MM.1S (cell line): ENCODE data around the gene TNIK.

Experiments
- DNase-seq: peaks from one replicate; pipeline ENCODE4 v3.0.0-alpha.2; 2015
- H2AFZ ChIP-seq: fragments of 300-600 bp; sonication (generic); 2 replicates; pipeline ENCODE4 v1.6.0; 2016; ENCODE audit warnings: antibody characterized with exemption, low read length
- H3F3A ChIP-seq: fragments of 300-600 bp; sonication (generic); 2 replicates; pipeline ENCODE4 v1.6.1; 2016; ENCODE audit warnings: mild to moderate bottlenecking, antibody characterized with exemption, low read length, moderate library complexity, mixed read lengths; ENCODE audit not compliant: insufficient read depth
- H3K27ac ChIP-seq: fragments of 300-600 bp; sonication (generic); 2 replicates; pipeline ENCODE4 v1.5.1; 2016; ENCODE audit warnings: mild to moderate bottlenecking, low read length
- H3K27me3 ChIP-seq: fragments of 300-600 bp; sonication (generic); replicated peaks from 2 replicates; pipeline ENCODE4 v1.6.0; 2016; ENCODE audit warnings: low read length; ENCODE audit not compliant: insufficient read depth
- H3K36me3 ChIP-seq: fragments of 300-600 bp; sonication (generic); replicated peaks from 2 replicates; pipeline ENCODE4 v1.6.1; 2016; ENCODE audit warnings: mild to moderate bottlenecking, low read length, mixed read lengths; ENCODE audit not compliant: insufficient read depth
- H3K4me1 ChIP-seq: fragments of 300-600 bp; sonication (generic); 2 replicates; pipeline ENCODE4 v1.6.1; 2016; ENCODE audit warnings: low read length, mixed read lengths
- H3K4me2 ChIP-seq: fragments of 300-600 bp; sonication (generic); 2 replicates; pipeline ENCODE4 v1.6.0; 2016; ENCODE audit warnings: low read depth, low read length
- H3K4me3 ChIP-seq: fragments of 300-600 bp; sonication (generic); 2 replicates; pipeline ENCODE4 v1.5.1; 2016; ENCODE audit warnings: low read length, mixed read lengths
- H3K79me2 ChIP-seq: fragments of 300-600 bp; sonication (generic); 2 replicates; pipeline ENCODE4 v1.6.1; 2016; ENCODE audit warnings: mixed run types, low read length, mixed read lengths
- H3K9ac ChIP-seq: fragments of 300-600 bp; sonication (generic); 2 replicates; pipeline ENCODE4 v1.6.1; 2016; ENCODE audit warnings: low read length, mixed read lengths
- H3K9me2 ChIP-seq: fragments of 300-600 bp; sonication (generic); replicated peaks from 2 replicates; pipeline ENCODE4 v1.6.1; 2016; ENCODE audit warnings: mild to moderate bottlenecking, low read length, mixed read lengths; ENCODE audit not compliant: insufficient read depth
- H3K9me3 ChIP-seq: fragments of 300-600 bp; sonication (generic); replicated peaks from 2 replicates; pipeline ENCODE4 v1.6.1; 2016; ENCODE audit warnings: mild to moderate bottlenecking, low read length, mixed read lengths; ENCODE audit not compliant: insufficient read depth
- H4K20me1 ChIP-seq: fragments of 300-600 bp; sonication (generic); 2 replicates; pipeline ENCODE4 v1.6.1; 2016; ENCODE audit warnings: mild to moderate bottlenecking, low read length, moderate library complexity, mixed read lengths; ENCODE audit not compliant: insufficient read depth
- EZH2 ChIP-seq: fragments of 300-600 bp; sonication (generic); optimal IDR thresholded peaks from 2 replicates; pipeline ENCODE3; 2017; ENCODE audit warnings: low read depth, mild to moderate bottlenecking, antibody characterized with exemption, low read length, mixed read lengths
- EZH2phosphoT487 ChIP-seq: fragments of 300-600 bp; sonication (generic); IDR thresholded peaks from 2 replicates; pipeline ENCODE4 v1.6.1; 2018; ENCODE audit warnings: antibody characterized with exemption, low read length
- TF ChIP-seq, protein P1 (sequence below): fragments of 300-600 bp; sonication (generic); IDR thresholded peaks from 2 replicates; pipeline ENCODE4 v1.5.1; 2016; ENCODE audit warnings: antibody characterized with exemption, low read length, mixed read lengths

TNIK gene

DNA sequence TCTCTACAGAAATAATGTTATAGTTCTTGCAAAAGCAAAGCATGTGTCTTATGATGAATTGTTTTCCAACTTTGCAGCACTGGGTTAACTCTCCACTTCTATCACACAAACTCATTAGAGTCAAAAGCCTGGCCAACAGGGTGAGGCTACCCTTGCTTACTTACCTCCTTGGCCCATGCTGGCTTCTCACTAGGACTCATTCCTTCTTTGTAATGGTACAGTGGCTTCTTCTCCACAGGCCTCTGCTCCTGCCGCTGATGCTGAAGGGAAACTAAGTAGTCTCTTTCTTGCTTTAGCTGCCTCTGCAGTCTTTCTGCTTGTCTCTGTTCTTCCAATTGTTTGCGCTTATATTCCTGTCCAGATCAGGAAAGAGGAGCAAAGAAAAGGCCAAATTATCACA, 322.2 kb downstream of the TNIK start:
- no peaks in the 10 kb centered on the region for H3K9me2 ChIP-seq
- DNase-seq = no peak
- no peaks in the 10 kb centered on the region for H3F3A ChIP-seq

DNA sequence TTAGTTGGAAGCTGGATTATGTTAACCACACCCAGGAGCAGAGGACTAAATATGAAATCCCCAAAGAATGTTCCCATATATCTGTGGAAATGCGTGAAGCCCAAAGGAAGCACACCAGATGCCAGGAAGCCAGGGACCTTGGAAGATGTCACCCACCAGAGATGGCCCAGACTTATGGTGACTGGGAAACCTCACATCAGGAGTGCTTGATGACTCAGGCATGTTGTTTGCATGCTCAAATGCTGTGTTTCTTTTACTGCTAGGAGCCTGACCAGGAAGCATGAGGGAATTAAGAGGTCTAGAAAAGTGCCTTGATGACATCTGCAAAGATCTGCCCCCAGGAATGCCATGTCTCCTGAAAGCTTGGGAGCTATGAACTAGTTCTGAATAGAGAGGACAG, 324.7 kb downstream of the TNIK start:
- TF ChIP-seq, protein P1, sequence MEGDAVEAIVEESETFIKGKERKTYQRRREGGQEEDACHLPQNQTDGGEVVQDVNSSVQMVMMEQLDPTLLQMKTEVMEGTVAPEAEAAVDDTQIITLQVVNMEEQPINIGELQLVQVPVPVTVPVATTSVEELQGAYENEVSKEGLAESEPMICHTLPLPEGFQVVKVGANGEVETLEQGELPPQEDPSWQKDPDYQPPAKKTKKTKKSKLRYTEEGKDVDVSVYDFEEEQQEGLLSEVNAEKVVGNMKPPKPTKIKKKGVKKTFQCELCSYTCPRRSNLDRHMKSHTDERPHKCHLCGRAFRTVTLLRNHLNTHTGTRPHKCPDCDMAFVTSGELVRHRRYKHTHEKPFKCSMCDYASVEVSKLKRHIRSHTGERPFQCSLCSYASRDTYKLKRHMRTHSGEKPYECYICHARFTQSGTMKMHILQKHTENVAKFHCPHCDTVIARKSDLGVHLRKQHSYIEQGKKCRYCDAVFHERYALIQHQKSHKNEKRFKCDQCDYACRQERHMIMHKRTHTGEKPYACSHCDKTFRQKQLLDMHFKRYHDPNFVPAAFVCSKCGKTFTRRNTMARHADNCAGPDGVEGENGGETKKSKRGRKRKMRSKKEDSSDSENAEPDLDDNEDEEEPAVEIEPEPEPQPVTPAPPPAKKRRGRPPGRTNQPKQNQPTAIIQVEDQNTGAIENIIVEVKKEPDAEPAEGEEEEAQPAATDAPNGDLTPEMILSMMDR = no peak
- no peak for TF ChIP-seq EZH2
- TF ChIP-seq EZH2phosphoT487 = no peak
- H3K9me3 ChIP-seq = no peaks in the 10 kb centered on the region
- no peaks in the 10 kb centered on the region for H4K20me1 ChIP-seq
- no peaks in the 10 kb centered on the region for H3K4me1 ChIP-seq
- no peak for DNase-seq
- H3K36me3 ChIP-seq = no peaks in the 10 kb centered on the region
- H3K9ac ChIP-seq = no peak overlapping the region
- H3K79me2 ChIP-seq = no peaks in the 10 kb centered on the region
- H3K9me2 ChIP-seq = no peaks in the 10 kb centered on the region
- H3K27ac ChIP-seq = no peak overlapping the region
- no peaks in the 10 kb centered on the region for H3F3A ChIP-seq
- H3K27me3 ChIP-seq = no peaks in the 10 kb centered on the region
- no peak overlapping the region for H2AFZ ChIP-seq
- no peak overlapping the region for H3K4me2 ChIP-seq
- no peak overlapping the region for H3K4me3 ChIP-seq

More for the DNA sequence above, 322.2 kb downstream of the TNIK start:
- H3K4me1 ChIP-seq = no peaks in the 10 kb centered on the region
- no peaks in the 10 kb centered on the region for H3K9me3 ChIP-seq
- H3K4me3 ChIP-seq = no peak overlapping the region
- TF ChIP-seq EZH2 (no peak), EZH2phosphoT487 (no peak)
- TF ChIP-seq, protein P1 = no peak
- H2AFZ ChIP-seq = no peak overlapping the region
- no peak overlapping the region for H3K4me2 ChIP-seq
- no peaks in the 10 kb centered on the region for H3K36me3 ChIP-seq
- H3K27ac ChIP-seq = no peak overlapping the region
- no peaks in the 10 kb centered on the region for H3K27me3 ChIP-seq
- H4K20me1 ChIP-seq = no peaks in the 10 kb centered on the region
- H3K9ac ChIP-seq = no peak overlapping the region
- no peaks in the 10 kb centered on the region for H3K79me2 ChIP-seq

DNA sequence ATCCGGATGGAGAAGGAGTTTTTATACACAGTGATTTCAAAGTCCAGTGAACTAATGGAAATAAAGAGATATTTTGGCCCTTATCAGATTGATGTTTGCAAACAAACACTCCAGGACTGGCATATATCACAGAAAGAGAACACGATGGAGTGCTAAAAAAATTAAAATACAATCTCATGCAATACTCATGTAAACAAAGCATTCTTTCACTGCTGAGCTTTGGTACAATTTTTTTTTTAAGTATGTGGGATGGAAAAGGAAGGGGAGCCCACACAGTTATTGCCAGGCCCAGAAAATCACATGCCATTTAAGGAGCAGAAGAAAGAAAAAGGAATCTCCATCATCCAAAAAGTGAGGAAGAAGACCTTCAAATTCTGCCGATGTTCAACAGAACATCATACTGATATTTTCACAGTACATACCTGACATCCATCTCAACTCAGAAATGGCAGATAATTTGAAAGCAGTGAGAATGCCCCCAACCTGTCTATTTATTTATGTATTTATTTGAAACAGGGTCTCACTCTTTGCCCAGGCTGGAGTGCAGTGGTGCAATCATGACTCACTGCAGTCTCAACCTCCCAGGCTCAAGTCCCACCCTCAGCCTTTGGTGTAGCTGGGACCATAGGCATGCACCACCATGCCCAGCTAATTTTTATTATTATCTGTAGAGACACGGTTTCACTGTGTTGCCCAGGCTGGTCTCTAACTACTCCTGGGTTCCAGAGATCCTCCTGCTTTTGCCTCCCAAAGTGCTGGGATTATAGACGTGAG, 326.2 kb downstream of the TNIK start:
- H3K79me2 ChIP-seq = no peaks in the 10 kb centered on the region
- H2AFZ ChIP-seq = no peak overlapping the region
- H3K4me2 ChIP-seq = no peak overlapping the region
- TF ChIP-seq, protein P1 = no peak
- TF ChIP-seq EZH2phosphoT487 = no peak
- TF ChIP-seq EZH2 = no peak
- H3F3A ChIP-seq = no peaks in the 10 kb centered on the region
- no peak overlapping the region for H3K27ac ChIP-seq
- no peaks in the 10 kb centered on the region for H3K4me1 ChIP-seq
- no peaks in the 10 kb centered on the region for H4K20me1 ChIP-seq
- H3K36me3 ChIP-seq = no peaks in the 10 kb centered on the region
- H3K4me3 ChIP-seq = no peak overlapping the region
- no peaks in the 10 kb centered on the region for H3K9me2 ChIP-seq
- DNase-seq = no peak
- no peak overlapping the region for H3K9ac ChIP-seq
- no peaks in the 10 kb centered on the region for H3K27me3 ChIP-seq
- no peaks in the 10 kb centered on the region for H3K9me3 ChIP-seq
